Small intestine (tissue), 7 donors: Measurements from ENCODE around the gene PSMG4. TPM values are rescaled to one million over a fixed set of nuclear protein-coding genes. Genes with fewer than 3 reads are reported as not detected.

Experiments used
- DNase-seq, 2 donors: peaks; one replicate each; pipeline versions ENCODE4 v3.0.0 to v3.0.0-alpha.2; 2013
- FAIRE-seq: peaks from 2 replicates; lab custom pipeline; 2012; peaks lifted over from hg19 to GRCh38; lab: Jason Lieb, UNC
- H3K27ac ChIP-seq, 3 donors: one replicate each; pipeline ENCODE4 v1.5.1; 2013; ENCODE audit warnings: low read length in 2 of 3, mild to moderate bottlenecking in 2 of 3, control low read depth in 1 of 3, inconsistent platforms in 1 of 3, low read depth in 1 of 3, moderate library complexity in 1 of 3
- H3K27me3 ChIP-seq, 3 donors: one replicate each; pipeline ENCODE4 v1.6.1; 2013; ENCODE audit warnings: low read length in 3 of 3, inconsistent platforms in 1 of 3; ENCODE audit not compliant: control insufficient read depth in 3 of 3, insufficient read depth in 3 of 3
- H3K36me3 ChIP-seq, 3 donors: one replicate each; pipeline ENCODE4 v1.6.1; 2013; ENCODE audit warnings: low read length in 3 of 3, inconsistent platforms in 1 of 3, low read depth in 1 of 3, mild to moderate bottlenecking in 1 of 3, moderate library complexity in 1 of 3; ENCODE audit not compliant: control insufficient read depth in 3 of 3, insufficient read depth in 2 of 3
- H3K4me1 ChIP-seq, 3 donors: one replicate each; pipeline ENCODE4 v1.6.1; 2013; ENCODE audit warnings: low read length in 2 of 3, inconsistent platforms in 1 of 3, low read depth in 1 of 3, mild to moderate bottlenecking in 1 of 3, moderate library complexity in 1 of 3; ENCODE audit not compliant: control insufficient read depth in 3 of 3, insufficient read depth in 2 of 3
- H3K4me3 ChIP-seq, 3 donors: one replicate each; pipeline ENCODE4 v1.5.1; 2013; ENCODE audit warnings: low read length in 3 of 3, control low read depth in 1 of 3, inconsistent platforms in 1 of 3, low read depth in 1 of 3, mild to moderate bottlenecking in 1 of 3, moderate library complexity in 1 of 3
- H3K9me3 ChIP-seq, 2 donors: one replicate each; pipeline ENCODE4 v1.6.1; 2013; ENCODE audit warnings: low read depth in 1 of 2, low read length in 1 of 2; ENCODE audit not compliant: control insufficient read depth in 2 of 2, insufficient read depth in 1 of 2
- WGBS, 3 donors: extraction: QIAGEN DNeasy Blood & Tissue Kit; methylation state at CpG; one replicate each; pipeline ENCODE4 v1.1.7; 2013; 5-methylcytosine and 5-hydroxymethylcytosine counted together
- polyA plus RNA-seq, 4 donors: library from polyadenylated mRNA; stranded (reverse) in 3 of 4; unstranded in 1 of 4; fragments of 200-250 nt in 3 of 4; fragments of 120-200 nt in 1 of 4; gene quantifications; one replicate each; pipeline versions ENCODE4 v1.2.1 to v1.2.3, GENCODE V29; 2013
- donor health status: healthy with polysubstance abuse.
- donor health status: control.
- donor health status: control.
- donor health status: Bipolar disorder and iron deficiency.
- donor health status: healthy.

PSMG4 gene
- polyA plus RNA-seq, 4 donors = 22.6 to 43.8 (median 33.4) TPM

DNA sequence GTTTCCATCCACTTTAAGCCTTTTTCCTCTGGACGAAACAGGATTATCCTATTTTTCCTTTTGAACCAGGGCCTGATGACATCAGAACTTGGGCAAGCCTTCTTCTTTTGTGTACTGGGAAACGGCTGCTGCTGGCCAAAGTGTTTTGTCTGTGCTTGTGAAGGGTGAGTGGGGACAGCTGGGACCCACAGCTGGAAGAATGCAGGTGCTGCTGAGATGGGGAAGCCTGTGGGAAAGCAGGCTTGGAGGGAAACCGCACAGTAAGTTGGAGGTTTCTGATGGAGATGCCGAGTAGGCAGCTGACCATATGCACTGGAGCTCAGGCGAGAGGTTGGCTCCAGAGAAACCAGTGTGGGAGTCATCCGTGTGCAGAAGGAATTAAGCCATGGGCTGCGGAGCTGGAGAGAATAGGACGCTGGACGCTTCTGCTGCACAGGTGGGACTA lies 8.5 kb upstream of the PSMG4 start:
- DNase-seq (no peak), FAIRE-seq (no peak)
- Histone ChIP-seq H3K36me3 (no peaks in the 10 kb centered on the region), H3K27ac (no peak overlapping the region), H3K4me3 (no peak overlapping the region), H3K4me1 (peaks cover 0 to 11% (median 0%) of the 10 kb centered on the region in 3 donors), H3K27me3 (peaks cover 0 to 4% (median 0%) of the 10 kb centered on the region in 3 donors), H3K9me3 (no peaks in the 10 kb centered on the region)
- 79 to 94% (median 92%) methylated on average over 9 of the region's 9 CpGs for WGBS, 3 donors

DNA sequence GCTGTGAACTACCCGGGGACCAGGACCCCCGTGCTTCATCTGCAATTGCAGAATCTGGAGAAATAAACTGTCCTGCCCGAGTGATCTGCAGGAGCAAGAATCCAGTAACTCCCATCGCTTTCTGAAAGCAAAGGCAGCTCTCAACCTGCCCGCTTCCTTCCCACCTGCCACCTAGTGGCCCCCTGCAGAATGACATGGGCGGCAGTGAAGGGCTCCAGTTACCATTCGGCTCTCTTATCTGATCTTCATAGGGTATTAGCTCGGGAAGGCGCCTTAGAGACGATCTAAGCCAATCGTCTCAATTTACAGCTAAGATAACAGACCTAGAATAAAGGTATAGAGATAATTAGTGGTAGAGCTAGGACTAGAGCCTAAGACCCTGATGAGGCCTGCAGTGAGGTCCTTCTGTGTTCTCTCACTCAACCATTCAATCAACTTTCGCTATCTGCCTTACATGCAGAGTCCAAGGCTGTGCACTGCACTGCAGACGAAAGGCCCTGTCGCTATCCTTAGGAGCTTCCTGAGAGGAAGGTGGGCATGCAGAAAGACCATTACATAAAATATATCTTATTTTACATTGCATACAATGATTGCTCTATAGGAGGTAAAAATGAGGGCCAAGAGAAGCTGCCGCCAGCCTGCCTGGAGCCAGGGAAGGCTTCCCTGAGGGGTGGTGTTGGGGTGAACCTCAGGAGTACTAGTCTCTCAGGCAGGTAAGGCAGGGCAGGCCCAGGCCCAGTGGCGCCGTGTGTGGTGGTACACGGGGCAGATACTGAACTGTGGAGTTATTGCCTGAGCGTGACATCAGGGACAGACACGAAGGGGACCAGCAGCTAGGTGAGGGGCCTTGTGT lies 7.1 kb upstream of the PSMG4 start:
- Histone ChIP-seq H3K27ac (no peak overlapping the region), H3K4me1 (peaks cover 0 to 11% (median 0%) of the 10 kb centered on the region in 3 donors), H3K4me3 (no peak overlapping the region), H3K9me3 (no peaks in the 10 kb centered on the region), H3K36me3 (no peaks in the 10 kb centered on the region), H3K27me3 (peaks cover 0 to 4% (median 0%) of the 10 kb centered on the region in 3 donors)
- WGBS, 3 donors = 31 to 36% (median 32%) methylated on average over 20 of the region's 20 CpGs
- DNase-seq (peak; percentile 89 to 92), FAIRE-seq (no peak)

DNA sequence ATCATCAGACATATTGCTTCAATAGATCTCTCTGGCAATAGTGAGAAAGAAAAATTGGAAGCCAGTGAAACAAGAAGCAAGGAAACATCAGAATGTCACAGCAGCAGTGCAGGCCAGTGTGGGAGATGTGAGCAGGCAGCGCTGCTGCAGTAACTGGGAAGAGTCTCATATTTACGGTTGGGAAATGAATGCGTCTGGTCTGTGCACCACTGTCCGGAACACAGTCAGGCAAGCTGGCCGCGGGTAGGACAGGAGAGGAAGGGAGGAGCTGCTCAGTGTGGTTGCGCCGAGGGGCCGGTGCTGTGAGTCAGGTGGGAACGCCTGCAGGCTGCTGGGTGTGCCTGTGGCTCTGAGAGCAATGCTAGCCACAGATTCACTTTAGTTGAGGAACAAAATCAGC lies 6.4 kb upstream of the PSMG4 start:
- H3K4me3 ChIP-seq = no peak overlapping the region
- H3K9me3 ChIP-seq = no peaks in the 10 kb centered on the region
- FAIRE-seq = no peak
- H3K4me1 ChIP-seq = peaks cover 0 to 11% (median 0%) of the 10 kb centered on the region in 3 donors
- H3K36me3 ChIP-seq = no peaks in the 10 kb centered on the region
- no peak for DNase-seq
- WGBS, 3 donors = 92 to 95% (median 93%) methylated on average over 10 of the region's 10 CpGs
- H3K27me3 ChIP-seq = peaks cover 0 to 4% (median 0%) of the 10 kb centered on the region in 3 donors
- H3K27ac ChIP-seq = no peak overlapping the region

DNA sequence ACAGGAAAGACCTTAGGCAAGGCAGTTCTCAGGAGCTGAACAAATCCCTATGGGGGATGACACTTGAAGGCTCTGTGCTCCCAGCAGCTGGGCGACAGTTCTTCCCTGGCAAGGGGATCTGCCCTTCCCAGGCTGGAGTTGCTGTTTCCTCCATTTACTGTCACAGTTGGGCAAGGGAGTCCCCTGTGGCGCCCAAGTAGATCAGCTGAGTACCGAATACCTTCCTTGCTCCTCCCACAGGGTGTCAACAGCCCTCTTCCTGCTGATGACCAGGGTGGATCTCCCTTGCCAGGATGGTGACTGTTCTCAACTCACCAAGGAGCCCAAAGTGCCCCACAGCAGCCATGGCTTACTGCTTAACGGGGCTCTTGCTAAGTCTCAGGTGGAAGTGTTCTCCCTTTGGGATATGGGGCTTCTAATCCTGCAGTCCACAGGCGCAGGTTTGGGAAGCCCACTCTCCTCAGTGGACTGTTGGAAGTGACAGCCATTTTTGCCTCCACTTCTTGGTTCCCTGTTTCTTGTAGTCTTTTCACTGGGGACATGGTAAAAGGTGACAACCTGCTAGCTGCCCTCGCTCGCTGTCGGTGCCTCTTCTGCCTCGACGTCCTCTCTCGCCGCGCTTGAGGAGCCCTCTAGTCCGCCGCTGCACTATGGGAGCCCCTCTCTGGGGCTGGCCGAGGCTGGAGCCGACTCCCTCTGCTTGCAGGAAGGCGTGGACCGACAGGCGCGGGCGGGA lies 5.7 kb upstream of the PSMG4 start:
- H3K27ac ChIP-seq = no peak overlapping the region
- H3K9me3 ChIP-seq = no peaks in the 10 kb centered on the region
- H3K4me1 ChIP-seq = peaks cover 0 to 10% (median 0%) of the 10 kb centered on the region in 3 donors
- peaks cover 0 to 2% (median 0%) of the 10 kb centered on the region in 3 donors for H3K27me3 ChIP-seq
- no peak for FAIRE-seq
- DNase-seq = no peak
- no peaks in the 10 kb centered on the region for H3K36me3 ChIP-seq
- no peak overlapping the region for H3K4me3 ChIP-seq
- 92 to 94% (median 93%) methylated on average over 22 of the region's 22 CpGs for WGBS, 3 donors

DNA sequence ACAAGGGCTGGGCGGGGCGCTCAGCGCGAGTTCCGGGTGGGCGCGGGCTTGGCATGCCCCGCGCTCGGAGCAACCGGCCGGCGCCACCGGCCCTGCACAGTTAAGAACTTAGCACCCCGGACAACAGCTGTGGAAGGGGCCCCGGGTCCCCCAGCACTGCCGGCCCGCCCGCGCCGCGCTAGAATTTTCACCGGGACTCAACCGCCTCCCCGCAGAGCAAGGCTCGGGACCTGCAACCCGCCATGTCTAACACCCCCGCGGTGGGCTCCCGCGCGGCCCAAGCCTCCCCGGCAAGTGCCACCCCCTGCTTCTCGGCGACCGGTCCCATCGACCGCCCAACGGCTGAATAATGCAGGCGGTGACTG lies 5.2 kb upstream of the PSMG4 start:
- FAIRE-seq (no peak), DNase-seq (no peak)
- 96 to 98% (median 97%) methylated on average over 34 to 40 of the region's 40 CpGs for WGBS, 3 donors
- H3K4me1 ChIP-seq = peaks cover 0 to 8% (median 2%) of the 10 kb centered on the region in 3 donors
- no peaks in the 10 kb centered on the region for H3K36me3 ChIP-seq
- H3K27me3 ChIP-seq = no peaks in the 10 kb centered on the region
- no peaks in the 10 kb centered on the region for H3K9me3 ChIP-seq
- no peak overlapping the region for H3K4me3 ChIP-seq
- no peak overlapping the region for H3K27ac ChIP-seq

DNA sequence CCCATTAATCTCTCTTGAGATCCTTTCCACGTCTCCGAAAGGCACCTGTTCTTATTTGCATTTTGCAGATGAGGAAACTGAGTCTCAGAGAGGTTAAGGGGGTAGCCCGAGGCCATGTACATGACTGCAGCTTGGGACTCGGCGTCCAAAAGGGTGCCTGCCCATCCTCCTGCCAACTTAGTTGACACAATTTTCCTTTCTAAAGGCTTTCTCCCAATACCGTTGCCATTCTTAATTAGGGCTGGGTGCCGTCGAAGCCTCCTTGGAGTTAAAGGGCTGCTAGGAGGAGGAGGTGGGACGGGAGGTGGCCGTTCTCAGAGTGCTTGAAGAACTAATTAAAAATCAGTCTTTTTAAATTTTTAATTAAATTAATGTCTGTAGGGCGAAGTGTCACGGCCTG lies 546 bp upstream of the PSMG4 start:
- H3K4me3 ChIP-seq = peak overlapping the region in 2 of 3 donors; percentile 55 to 93
- 37 to 54% (median 43%) methylated on average over 12 of the region's 12 CpGs for WGBS, 3 donors
- H3K27me3 ChIP-seq = no peaks in the 10 kb centered on the region
- peaks cover 7 to 13% (median 10%) of the 10 kb centered on the region in 3 donors for H3K4me1 ChIP-seq
- H3K27ac ChIP-seq = no peak overlapping the region
- H3K36me3 ChIP-seq = peaks cover 0 to 19% (median 0%) of the 10 kb centered on the region in 3 donors
- no peak for DNase-seq
- FAIRE-seq = no peak
- no peaks in the 10 kb centered on the region for H3K9me3 ChIP-seq

DNA sequence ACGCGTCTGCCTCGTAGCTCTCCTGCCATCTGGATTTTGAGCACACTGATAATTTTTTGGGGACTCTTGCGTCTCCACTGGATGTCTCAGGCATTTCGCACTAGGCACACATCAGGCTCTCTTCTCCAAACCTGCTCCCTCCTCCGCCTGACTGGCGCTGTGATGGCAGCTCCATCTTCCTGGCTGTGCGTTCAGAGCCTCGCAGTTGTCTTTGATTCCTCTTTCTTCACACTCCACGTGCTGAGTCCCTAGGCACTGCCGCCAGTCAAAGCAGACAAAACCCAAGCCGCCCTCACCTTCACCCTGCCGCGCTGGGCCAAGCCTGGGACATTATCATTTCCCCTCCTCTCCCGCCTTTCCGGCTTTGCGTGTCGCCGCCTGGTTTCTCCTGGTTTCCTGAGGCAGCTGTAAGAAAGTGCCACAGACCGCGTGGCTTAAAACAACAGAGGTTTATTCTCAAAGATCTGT lies 778 bp downstream of the PSMG4 start:
- DNase-seq = peak; percentile 59 to 63
- Histone ChIP-seq H3K4me3 (peak overlapping the region; percentile 76 to 93 (median 86)), H3K27ac (peak overlapping the region; percentile 20 to 76 (median 43)), H3K9me3 (no peaks in the 10 kb centered on the region), H3K27me3 (no peaks in the 10 kb centered on the region), H3K4me1 (peaks cover 7 to 19% (median 10%) of the 10 kb centered on the region in 3 donors), H3K36me3 (peaks cover 0 to 32% (median 0%) of the 10 kb centered on the region in 3 donors)
- WGBS, 3 donors = 1% methylated on average over 21 of the region's 21 CpGs
- FAIRE-seq = no peak

DNA sequence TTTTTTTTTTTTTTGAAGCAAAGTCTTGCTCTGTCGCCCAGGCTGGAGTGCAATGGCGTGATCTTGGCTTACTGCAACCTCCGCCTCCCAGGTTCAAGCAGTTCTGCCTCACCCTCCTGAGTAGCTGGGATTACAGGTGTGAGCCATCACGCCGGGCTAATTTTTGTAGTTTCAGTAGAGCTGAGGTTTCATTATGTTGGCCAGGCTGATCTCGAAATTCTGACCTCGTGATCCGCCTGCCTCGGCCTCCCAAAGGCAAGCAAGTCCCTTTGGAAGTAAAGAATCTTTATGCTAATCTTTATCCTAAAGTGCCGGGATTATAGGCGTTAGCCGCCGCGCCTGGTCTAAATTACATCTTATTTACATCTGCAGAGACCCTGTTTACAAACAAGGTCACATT lies 1.5 kb downstream of the PSMG4 start:
- no peak for FAIRE-seq
- 32 to 68% (median 51%) methylated on average over 14 of the region's 14 CpGs for WGBS, 3 donors
- Histone ChIP-seq H3K4me3 (peak overlapping the region in 1 of 3 donors; percentile 29), H3K4me1 (peaks cover 7 to 19% (median 10%) of the 10 kb centered on the region in 3 donors), H3K36me3 (peaks cover 0 to 38% (median 2%) of the 10 kb centered on the region in 3 donors), H3K27ac (peak overlapping the region in 1 of 3 donors; percentile 17), H3K9me3 (no peaks in the 10 kb centered on the region), H3K27me3 (no peaks in the 10 kb centered on the region)
- DNase-seq = no peak
